ENCODE results near the gene BRIP1.
"Not testable (repeated sequence)": the region's sequence is repeated elsewhere in the genome, so short reads cannot be mapped to it uniquely, and the experiment has no call there.

The BRIP1 gene

GRCh38 chr17:61728297-61728836, 135.0 kb downstream of the BRIP1 start:
- TF ChIP-seq, protein P1, sequence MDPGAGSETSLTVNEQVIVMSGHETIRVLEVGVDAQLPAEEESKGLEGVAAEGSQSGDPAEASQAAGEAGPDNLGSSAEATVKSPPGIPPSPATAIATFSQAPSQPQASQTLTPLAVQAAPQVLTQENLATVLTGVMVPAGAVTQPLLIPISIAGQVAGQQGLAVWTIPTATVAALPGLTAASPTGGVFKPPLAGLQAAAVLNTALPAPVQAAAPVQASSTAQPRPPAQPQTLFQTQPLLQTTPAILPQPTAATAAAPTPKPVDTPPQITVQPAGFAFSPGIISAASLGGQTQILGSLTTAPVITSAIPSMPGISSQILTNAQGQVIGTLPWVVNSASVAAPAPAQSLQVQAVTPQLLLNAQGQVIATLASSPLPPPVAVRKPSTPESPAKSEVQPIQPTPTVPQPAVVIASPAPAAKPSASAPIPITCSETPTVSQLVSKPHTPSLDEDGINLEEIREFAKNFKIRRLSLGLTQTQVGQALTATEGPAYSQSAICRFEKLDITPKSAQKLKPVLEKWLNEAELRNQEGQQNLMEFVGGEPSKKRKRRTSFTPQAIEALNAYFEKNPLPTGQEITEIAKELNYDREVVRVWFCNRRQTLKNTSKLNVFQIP (CRISPR knock-in tag; IDR thresholded peaks at IDR 0.05; ENCODE audit: borderline replicate concordance, low read depth), result no peak
- TF ChIP-seq TCF4 (CRISPR knock-in tag; IDR thresholded peaks at IDR 0.05; ENCODE audit: borderline replicate concordance) (no peak), SNAI2 (CRISPR knock-in tag; IDR thresholded peaks at IDR 0.05) (no peak), ZFP3 (CRISPR knock-in tag; IDR thresholded peaks at IDR 0.05) (no peak), GLIS3 (CRISPR knock-in tag; IDR thresholded peaks at IDR 0.05) (no peak), BACH2 (CRISPR knock-in tag; IDR thresholded peaks at IDR 0.05; ENCODE audit: borderline replicate concordance) (no peak), RARB (CRISPR knock-in tag; IDR thresholded peaks at IDR 0.05) (no peak), ZNF8 (CRISPR knock-in tag; IDR thresholded peaks at IDR 0.05) (no peak), OSR1 (CRISPR knock-in tag; IDR thresholded peaks at IDR 0.05) (no peak), ZNF565 (CRISPR knock-in tag; conservative IDR thresholded peaks at IDR 0.05; ENCODE audit: low read depth) (no peak), ZFP30 (CRISPR knock-in tag; IDR thresholded peaks at IDR 0.05) (no peak), CSDC2 (CRISPR knock-in tag; IDR thresholded peaks at IDR 0.05) (no peak), ZC3H10 (CRISPR knock-in tag; IDR thresholded peaks at IDR 0.05) (no peak), CSRNP3 (CRISPR knock-in tag; IDR thresholded peaks at IDR 0.05) (no peak), PPARA (CRISPR knock-in tag; IDR thresholded peaks at IDR 0.05; ENCODE audit: borderline replicate concordance) (no peak), ESRRG (CRISPR knock-in tag; IDR thresholded peaks at IDR 0.05) (no peak), ISL1 (CRISPR knock-in tag; IDR thresholded peaks at IDR 0.05) (no peak)
- TF ChIP-seq, protein P2, sequence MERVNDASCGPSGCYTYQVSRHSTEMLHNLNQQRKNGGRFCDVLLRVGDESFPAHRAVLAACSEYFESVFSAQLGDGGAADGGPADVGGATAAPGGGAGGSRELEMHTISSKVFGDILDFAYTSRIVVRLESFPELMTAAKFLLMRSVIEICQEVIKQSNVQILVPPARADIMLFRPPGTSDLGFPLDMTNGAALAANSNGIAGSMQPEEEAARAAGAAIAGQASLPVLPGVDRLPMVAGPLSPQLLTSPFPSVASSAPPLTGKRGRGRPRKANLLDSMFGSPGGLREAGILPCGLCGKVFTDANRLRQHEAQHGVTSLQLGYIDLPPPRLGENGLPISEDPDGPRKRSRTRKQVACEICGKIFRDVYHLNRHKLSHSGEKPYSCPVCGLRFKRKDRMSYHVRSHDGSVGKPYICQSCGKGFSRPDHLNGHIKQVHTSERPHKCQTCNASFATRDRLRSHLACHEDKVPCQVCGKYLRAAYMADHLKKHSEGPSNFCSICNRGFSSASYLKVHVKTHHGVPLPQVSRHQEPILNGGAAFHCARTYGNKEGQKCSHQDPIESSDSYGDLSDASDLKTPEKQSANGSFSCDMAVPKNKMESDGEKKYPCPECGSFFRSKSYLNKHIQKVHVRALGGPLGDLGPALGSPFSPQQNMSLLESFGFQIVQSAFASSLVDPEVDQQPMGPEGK (CRISPR knock-in tag; IDR thresholded peaks at IDR 0.05; ENCODE audit: borderline replicate concordance), result no peak
- TF ChIP-seq, protein P3, sequence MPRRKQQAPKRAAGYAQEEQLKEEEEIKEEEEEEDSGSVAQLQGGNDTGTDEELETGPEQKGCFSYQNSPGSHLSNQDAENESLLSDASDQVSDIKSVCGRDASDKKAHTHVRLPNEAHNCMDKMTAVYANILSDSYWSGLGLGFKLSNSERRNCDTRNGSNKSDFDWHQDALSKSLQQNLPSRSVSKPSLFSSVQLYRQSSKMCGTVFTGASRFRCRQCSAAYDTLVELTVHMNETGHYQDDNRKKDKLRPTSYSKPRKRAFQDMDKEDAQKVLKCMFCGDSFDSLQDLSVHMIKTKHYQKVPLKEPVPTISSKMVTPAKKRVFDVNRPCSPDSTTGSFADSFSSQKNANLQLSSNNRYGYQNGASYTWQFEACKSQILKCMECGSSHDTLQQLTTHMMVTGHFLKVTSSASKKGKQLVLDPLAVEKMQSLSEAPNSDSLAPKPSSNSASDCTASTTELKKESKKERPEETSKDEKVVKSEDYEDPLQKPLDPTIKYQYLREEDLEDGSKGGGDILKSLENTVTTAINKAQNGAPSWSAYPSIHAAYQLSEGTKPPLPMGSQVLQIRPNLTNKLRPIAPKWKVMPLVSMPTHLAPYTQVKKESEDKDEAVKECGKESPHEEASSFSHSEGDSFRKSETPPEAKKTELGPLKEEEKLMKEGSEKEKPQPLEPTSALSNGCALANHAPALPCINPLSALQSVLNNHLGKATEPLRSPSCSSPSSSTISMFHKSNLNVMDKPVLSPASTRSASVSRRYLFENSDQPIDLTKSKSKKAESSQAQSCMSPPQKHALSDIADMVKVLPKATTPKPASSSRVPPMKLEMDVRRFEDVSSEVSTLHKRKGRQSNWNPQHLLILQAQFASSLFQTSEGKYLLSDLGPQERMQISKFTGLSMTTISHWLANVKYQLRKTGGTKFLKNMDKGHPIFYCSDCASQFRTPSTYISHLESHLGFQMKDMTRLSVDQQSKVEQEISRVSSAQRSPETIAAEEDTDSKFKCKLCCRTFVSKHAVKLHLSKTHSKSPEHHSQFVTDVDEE (CRISPR knock-in tag; IDR thresholded peaks at IDR 0.05), result no peak
- TF ChIP-seq, protein P4, sequence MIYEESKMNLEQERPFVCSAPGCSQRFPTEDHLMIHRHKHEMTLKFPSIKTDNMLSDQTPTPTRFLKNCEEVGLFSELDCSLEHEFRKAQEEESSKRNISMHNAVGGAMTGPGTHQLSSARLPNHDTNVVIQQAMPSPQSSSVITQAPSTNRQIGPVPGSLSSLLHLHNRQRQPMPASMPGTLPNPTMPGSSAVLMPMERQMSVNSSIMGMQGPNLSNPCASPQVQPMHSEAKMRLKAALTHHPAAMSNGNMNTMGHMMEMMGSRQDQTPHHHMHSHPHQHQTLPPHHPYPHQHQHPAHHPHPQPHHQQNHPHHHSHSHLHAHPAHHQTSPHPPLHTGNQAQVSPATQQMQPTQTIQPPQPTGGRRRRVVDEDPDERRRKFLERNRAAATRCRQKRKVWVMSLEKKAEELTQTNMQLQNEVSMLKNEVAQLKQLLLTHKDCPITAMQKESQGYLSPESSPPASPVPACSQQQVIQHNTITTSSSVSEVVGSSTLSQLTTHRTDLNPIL (CRISPR knock-in tag; IDR thresholded peaks at IDR 0.05; ENCODE audit: low read depth), result no peak
- no peak for ATAC-seq

DNA sequence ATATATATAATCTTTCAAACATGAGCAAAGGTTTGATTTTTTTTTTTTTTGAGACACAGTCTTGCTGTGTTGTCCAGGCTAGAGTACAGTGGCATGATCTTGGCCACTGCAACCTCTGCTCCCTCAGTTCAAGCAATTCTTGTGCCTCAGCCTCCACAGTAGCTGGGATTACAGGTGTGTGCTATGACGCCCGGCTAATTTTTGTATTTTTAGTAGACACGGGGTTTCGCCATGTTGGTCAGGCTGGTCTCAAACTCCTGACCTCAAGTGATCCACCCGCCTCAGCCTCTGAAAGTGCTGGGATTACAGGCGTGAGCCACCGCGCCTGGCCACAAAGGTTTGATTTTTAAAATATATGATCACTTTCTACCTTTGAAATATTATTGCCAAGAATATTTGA, 135.5 kb downstream of the BRIP1 start:
- ATAC-seq, result not testable (repeated sequence)

DNA sequence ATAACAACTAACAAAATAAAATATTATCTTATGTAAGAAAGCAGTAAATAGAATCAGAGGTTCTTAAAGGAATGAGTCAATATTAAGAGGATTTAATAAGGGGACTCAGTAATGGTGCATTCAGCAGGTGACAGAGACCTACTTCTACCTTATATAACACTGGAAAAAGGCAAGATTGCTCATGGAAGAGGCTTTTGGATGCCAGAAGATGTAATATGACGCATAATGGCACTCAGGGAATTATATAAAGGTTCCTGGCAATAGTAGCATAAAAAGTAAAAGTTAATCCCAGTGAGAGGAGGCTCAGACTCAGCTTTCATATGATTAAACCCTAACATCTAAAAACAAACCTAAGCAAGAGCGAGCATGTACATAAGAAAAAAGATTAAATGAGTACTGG, 136.4 kb downstream of the BRIP1 start:
- no peak for ATAC-seq
- TF ChIP-seq OSR1 (CRISPR knock-in tag; IDR thresholded peaks at IDR 0.05), result no peak
- no peak for TF ChIP-seq ZNF8 (CRISPR knock-in tag; IDR thresholded peaks at IDR 0.05)
- no peak for TF ChIP-seq TCF4 (CRISPR knock-in tag; IDR thresholded peaks at IDR 0.05; ENCODE audit: borderline replicate concordance)
- no peak for TF ChIP-seq RARB (CRISPR knock-in tag; IDR thresholded peaks at IDR 0.05)
- no peak for TF ChIP-seq ZFP3 (CRISPR knock-in tag; IDR thresholded peaks at IDR 0.05)
- no peak for TF ChIP-seq ZNF70 (CRISPR knock-in tag; IDR thresholded peaks at IDR 0.05)
- no peak for TF ChIP-seq TOX (CRISPR knock-in tag; IDR thresholded peaks at IDR 0.05; ENCODE audit: borderline replicate concordance)
- TF ChIP-seq BACH2 (CRISPR knock-in tag; IDR thresholded peaks at IDR 0.05; ENCODE audit: borderline replicate concordance), result no peak
- TF ChIP-seq, protein P1 (CRISPR knock-in tag; IDR thresholded peaks at IDR 0.05; ENCODE audit: borderline replicate concordance, low read depth), result no peak
- TF ChIP-seq, protein P3 (CRISPR knock-in tag; IDR thresholded peaks at IDR 0.05), result no peak
- TF ChIP-seq, protein P2 (CRISPR knock-in tag; IDR thresholded peaks at IDR 0.05; ENCODE audit: borderline replicate concordance), result no peak

Measured in SK-N-SH treated with all-trans-retinoic acid at 6 μM for 48 hours (cell line).